GM18867 (cell line): ENCODE measurements around the gene RSBN1.
"Not testable (repeated sequence)": the region's sequence is repeated elsewhere in the genome, so short reads cannot be mapped to it uniquely, and the experiment has no call there.

Experiments
- ATAC-seq: cut with Tn5 transposase; IDR thresholded peaks from one replicate; pipeline ENCODE4 v1.9.1; 2021; ENCODE audit warnings: mild to moderate bottlenecking, moderate library complexity; ENCODE audit not compliant: unreplicated experiment

Gene RSBN1

DNA sequence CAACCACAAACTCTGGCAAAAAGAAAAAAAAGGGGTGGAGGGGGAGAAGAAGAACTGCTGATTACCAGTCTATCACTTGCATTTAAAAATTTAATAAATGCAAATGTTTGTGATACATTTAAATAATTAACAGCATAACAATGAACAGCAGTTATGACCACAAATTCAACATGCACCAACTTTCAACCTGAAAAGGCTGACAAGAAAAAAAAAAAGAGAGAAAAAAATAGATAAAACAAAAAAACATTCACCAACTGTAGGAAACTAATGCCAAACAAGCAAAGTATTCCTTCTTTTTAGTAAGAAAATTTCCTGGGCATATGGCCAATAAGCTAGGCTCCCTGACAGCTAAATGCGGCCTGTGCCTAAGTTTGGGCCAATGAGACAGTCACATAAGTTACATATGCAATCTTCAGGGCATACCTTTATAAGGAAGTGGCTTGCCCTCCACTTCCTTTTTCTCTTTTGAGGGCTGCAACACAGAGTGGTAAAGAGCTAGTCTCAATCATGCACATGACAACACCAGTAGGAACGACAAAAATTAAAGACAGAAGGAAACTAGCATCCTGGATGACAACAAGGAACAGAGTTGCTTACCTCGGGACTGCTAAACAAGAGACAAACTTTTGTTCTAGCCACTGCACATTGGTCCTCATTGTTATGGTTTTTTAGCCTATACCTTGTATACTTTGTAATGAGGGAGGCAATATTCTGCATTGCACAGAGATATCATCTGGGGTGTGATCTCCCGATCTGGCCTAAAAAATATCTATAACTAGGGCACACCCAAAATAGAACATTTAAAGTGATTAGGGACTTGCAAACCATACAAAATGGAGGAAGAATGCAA lies 28.8 kb downstream of the RSBN1 start:
- peak; percentile 78 for ATAC-seq

DNA sequence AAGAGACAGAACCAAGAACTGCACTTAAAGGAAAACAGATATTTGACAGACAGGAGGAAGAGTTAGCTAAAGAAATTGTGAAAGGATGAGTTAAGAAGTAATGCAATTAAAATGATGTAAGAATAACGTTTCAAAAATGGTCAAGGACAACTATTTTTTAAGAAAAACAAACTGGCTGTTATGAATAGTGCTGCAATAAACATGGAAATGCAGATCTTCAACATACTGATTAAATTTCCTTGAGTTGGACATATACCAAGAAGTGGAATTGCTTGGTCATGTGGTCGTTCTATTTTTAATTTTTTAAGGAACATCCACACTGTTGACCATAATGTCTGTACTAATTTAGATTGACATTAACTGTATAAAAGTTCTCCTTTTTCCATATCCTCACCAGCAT lies 29.9 kb downstream of the RSBN1 start:
- ATAC-seq = no peak

DNA sequence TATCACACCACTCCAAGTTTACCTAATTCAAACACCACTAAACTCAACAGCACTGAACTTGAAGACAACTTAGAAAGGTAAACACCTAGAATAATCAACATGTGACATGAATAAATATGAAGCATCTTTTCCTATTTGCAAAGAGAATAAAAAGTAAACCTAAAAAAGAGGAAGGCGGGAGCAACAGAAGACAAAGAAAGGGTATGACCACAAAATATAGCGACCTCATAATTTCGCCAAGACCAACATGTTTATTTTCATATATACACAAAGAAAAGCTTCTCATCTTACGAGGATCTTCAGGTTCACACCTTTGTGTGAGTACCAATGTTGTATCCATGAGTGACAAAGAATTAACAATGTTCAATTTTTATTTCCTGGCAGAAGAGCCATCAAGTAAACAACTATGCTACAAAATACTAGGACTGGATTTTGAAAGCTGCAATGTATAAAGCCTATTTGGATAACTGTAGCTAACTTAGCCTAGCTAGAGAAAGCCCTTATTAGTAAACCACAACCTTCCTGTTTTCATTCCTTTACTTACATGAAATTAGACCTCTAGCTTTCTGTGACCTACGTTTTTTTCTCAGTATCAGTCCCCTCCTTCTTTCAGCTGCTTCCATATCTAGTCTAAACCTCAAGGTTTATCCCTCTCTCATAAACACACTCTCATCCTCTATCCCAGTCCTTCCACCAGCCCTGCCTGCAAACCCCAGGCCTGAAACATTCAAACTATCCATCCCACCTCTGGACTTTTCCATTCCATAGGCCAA lies 31.7 kb downstream of the RSBN1 start:
- ATAC-seq = peak; percentile 38

DNA sequence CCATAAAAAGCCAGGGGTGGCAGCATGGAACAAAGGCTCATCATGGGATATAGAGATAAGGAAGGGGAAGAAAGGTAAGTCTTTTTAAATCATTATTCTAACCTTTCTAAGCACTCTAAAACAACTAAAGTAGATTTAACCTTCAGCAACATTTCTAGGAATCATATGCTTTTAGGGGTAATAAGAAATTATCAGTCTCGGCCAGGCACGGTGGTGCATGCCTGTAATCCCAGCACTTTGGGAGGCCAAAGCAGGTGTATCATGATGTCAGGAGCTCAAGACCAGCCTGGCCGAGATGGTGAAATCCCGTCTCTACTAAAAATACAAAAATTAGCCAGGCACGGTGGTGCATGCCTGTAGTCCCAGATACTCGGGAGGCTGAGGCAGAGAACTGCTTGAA lies 32.7 kb downstream of the RSBN1 start:
- ATAC-seq = no peak

DNA sequence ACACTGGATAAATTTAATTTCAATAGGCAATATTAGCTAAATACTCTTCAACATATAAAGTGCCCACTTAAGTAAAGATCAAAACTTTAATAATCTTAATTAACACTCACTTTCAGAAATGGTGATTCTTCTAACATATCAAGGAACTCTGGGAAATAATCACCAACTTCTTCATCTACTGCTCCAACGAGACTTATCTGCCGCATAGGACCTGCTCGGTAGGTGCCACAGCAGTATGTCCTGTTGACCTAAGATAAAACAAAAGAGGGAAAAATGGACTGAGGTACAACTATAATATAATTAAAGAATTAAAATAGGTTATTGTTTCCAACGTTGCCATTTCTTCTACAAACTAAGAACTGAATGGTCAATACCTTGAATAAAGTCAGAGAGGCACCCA lies 34.7 kb downstream of the RSBN1 start:
- ATAC-seq = no peak

DNA sequence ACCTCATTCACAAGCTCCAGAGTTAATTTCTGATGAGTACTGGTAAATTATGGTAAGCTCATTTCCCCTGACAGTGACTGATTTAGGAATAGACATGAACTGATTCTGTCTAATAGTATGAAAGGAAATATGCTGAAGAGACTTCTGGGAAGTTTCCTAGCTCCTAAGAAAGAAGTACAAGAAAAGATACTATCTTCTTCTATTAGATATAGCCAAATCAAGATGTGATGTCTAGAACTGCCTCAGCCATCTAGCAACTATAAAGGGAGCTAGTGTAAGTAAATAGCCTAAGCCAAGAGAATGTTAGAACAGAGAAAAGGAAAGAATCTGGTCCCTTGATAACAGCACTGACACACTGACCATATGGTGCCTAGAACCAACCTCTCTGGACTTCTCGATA lies 42.2 kb downstream of the RSBN1 start:
- no peak for ATAC-seq

DNA sequence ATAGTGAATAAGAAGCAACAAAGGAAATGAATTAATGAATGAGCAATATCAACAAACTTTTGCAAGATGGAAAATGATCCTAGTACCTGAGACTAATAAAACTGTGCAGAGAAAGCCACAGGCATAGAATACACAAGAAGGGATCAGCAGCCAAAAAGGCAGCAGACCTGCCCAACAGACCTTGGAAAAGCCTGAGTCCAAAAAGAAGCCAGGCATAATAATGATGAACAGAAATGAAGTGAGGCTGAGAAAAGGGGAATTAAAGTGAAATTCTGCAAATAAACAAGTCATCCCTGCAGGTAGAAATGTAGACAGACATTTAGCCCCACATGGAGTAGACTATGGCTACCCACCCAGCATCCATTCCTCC lies 42.7 kb downstream of the RSBN1 start:
- no peak for ATAC-seq

DNA sequence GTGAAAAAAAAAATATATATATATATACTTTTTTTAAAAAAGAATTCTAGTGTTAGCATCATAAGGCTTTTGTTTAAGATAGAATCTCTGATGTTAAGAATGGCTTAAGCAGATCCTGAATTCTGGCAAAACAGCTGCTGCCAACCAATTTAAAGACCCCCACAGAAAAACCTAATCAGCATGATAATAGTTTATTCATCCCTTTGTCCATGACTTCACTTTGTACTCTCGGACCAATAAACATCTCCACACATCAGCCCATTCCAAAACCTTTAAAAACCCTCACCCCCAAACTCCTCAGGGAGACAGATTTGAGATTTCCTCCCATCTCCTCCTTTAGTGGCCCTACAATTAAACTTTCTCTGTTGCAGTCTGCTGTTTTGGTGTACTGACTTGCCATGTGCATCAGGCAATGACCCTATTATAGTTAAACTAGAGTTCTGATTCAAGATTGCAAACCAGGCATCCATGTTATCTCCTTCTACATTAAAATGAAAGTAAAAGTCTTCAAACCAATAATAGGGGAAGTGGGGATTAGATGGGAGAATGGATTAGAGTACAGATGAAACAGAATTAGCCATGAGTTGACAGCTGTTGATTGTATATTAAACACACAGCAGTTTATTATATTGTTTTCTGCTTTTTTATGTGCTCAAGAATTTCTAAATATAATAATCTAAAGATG lies 43.2 kb downstream of the RSBN1 start:
- no peak for ATAC-seq

DNA sequence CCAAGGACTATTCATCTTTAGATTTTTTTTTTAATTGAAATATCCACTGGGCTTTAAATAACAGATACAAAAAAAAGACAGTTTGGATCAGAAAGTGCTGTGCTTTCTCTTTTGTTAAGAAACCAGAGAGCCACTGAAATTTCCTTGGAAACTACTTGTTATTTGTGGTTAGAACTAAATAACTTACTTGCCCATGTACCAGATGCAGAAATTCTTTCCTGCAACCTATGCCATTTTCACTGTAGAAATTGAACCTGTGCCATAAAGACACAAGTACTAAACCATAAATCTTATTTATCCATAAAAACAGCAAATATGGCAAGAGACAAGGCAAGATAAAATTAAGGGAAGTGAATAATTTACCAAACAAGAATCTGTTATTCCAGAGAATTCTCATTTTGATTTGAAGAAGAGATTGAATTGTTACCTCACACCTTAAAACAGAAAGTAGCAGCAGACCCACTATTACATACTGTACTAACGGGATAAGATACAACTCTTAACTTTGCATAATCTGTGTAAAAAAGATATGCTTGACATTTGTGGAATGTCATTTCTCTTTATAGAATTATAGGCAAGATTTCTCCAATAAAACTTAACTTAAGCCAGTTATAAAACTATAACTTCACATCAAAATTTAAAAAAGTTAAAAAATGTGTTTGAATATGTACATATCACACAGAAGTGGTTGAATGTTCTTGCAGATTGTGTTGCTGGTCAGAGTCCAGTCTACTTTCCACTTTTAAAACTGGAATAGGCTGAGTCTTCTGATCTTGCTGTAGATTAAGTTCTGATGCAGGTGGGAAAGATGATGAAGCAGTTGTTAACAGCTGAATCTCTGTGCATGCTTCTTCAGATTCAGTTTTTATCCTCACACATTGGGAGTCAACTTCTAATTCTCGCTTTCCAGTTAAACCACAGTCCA lies 46.7 kb downstream of the RSBN1 start:
- no peak for ATAC-seq

DNA sequence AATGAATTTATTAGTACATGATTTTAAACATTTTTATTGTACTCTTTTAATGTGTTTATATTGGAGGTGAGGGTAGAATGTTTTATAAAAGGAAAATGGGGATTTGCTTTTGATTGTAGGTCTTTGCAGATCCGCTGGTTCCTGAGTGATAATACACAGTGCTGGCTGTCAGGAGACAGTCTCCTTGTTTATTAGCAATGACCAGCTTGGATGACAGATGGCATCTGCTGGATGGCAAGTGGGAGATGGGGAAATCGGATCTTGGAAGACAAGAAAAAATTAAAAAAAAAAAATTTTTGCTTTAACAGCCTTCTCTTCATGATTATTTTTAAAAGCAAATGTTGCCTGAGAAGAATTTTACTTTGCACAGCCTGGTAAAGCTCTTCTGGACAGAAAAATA lies 48.6 kb downstream of the RSBN1 start:
- ATAC-seq = no peak

DNA sequence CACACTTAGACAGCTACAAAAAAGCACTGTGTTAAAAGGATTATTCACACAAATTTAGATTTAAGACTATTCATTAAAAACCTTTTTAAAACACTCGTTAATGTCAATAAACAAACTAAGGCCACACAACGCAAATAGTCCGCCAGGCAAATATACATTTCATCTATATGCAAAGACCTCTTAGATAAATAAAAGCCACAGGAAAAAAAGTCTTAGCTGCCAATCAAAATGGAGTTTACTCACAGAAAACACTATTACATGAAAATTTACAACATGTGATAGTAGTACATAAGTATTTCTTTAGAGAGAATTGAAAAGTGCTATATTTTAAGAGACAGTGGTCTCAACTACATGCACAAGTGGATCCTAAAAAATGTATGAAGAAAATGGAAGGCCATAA lies 50.3 kb downstream of the RSBN1 start:
- ATAC-seq = no peak

DNA sequence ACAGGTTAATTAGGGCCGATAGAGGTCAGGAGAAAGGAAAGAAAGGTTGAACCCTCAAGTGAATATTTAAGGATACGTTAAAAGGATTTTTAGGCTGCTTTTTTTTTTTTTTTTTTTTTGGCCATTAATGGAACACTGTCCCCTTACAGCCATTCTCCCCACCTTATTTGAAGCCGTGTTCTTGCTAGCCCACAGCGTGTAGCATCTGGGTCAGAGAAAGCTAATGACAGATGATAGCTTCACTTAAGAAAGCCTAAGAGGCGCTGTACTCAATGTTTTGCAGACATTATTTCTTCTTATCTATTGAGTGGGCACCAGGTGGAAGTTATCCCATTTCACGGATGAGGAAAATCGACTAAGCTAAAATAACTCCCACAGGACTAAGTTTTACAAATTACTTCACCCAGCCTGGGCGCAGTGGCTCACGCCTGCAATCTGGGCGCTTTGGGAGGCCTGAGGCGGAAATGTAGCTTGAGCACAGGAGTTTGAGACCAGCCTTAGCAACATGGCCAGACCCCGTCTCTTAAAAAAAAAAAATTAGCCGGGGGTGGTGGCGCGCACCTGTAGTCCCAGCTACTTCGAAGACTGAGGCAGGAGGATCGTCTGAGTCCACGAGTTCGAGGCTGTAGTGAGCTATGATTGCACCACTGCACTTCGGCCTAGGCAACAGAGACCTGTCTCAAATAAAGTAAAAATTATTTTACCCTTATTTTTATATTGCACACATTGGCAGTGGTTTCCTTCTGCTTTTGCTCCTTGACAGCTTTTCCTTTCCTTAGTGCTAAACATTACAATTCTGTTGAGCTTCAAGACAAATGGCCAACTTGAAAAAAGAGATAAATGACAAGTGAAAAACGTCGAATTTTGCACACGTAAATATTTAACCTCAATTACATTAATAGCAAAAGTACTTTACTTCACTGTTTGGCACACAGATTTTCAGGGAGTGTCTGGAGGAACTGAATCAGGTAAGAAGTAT lies 51.9 kb downstream of the RSBN1 start:
- no peak for ATAC-seq

DNA sequence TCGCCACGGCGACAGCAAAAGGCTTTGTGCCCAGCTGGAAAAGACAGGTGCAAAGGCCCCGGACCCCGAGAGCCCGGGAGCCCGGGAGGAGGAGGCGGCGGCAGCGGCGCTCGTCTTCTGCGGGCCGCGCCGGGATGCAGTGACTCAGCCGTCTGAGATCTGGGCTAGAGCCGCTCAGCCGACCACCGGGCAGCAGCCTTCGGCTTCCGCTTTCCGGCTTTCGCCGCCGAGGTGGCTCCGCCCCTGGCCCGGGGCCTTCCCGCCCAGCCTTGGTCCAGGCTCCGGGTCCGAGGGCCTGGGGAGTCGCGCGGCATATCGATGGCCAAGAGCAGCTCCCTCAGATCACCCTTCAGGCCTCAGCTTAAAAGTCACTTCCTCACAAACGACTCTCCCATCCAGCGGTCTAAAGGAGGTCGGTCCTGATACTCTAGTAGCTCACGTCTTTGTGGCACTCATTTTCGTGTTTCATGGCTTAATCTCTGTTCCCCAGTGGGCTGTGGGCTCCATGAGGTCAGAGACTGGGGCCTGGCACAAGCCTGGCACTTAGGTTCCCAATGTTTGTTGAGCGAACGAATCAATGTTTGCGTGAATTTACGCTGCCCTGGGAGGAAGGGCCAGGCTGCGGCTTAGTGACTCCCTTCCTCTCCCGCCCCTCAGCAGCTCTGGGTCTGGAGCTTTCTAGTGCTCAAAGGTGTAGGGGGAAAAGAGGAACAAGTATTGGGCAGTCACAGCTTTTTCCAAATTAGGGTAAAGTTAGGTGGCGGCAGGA lies 52.8 kb downstream of the RSBN1 start, which contains the start of gene PHTF1:
Gene PHTF1 (minus strand): TSS at position 154 of the 769 bp plus-strand sequence. CDS start 783 bp downstream, outside the sequence.
- ATAC-seq = peak; percentile 83

DNA sequence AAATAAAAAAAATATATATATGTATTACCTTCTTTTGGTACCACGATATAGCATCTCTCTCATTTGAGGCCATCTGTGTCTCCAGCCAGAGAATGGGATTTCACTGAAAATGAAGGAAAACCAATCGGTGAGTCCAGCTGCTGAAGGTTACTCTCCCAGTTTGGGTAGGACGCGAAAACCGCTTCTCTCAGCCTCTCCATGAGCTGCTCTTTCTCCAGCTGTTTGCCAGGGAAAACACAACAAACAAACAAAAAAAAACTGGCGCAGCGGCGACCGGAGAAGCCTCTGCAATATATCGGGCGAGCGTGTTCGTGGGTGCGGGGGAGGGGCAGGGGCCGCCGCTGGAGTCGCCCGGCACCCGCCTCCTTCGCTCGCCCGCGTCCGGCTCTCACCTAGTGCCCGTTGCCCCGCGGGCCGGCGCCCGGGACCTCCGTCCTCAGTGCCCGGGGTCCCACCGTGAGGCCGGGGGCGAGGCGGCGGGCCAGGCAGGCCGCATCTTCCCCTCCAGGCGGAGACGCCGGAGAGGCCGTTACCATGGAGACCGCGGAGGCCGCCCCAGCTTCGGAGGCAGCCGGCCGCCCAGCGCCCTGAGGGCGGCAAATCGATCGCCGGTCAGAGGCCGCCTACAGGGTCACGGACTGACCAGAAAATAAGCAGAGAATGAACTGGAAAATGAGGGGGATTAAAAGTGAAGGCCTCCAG lies 53.5 kb downstream of the RSBN1 start:
- ATAC-seq = peak; percentile 64

DNA sequence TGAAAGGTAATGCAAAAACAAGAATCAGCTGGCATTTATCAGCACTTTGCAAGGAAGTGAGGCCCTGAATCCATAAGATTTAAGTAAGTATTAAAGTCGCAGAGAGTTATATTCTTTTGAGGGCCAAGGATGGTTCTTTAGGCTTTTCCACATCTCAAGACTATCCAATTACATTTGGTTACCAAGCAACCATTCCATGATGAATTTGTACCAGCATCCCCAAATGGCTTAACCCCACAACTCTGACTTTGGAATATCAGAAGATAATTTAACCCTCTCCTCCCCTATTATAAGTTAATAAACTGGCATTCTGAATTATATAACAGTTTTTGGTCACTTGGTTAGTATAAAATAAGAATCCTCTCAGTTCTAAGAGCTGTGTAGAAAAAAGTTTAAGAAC lies 55.8 kb downstream of the RSBN1 start:
- no peak for ATAC-seq

DNA sequence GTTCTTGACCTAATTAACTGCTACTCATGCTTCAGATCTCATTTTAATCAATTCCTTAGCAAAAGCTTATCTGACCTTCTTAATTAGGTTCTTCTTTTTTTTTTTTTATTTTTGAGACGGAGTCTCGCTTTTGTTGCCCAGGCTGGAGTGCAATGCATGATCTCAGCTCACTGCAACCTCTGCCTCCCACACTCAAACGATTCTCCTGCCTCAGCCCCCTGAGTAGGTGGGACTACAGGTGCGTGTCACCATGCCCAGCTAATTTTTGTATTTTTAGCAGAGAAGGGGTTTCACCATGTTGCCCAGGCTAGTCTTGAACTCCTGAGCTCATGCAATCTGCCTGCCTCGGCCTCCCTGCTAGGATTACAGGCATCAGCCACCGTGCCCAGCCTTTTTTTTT lies 58.9 kb downstream of the RSBN1 start:
- not testable (repeated sequence) for ATAC-seq

DNA sequence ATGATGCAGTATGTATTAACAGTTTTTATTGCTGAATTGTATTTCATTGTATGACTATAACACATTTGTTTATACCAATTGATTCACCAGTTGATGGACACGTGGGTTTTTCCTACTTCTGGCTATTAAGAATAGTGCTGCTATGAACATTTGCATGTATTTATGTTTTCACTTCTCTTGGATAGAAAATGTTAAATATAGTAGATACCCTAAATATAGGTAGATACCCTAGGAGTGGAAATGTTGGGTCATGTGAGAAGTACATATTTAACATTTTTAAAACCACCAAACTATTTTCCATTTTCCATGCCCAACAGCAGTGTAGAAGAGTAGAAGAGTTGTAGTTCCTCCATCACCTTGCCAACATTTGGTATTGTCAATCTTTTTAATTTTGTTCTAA lies 60.8 kb downstream of the RSBN1 start:
- no peak for ATAC-seq

DNA sequence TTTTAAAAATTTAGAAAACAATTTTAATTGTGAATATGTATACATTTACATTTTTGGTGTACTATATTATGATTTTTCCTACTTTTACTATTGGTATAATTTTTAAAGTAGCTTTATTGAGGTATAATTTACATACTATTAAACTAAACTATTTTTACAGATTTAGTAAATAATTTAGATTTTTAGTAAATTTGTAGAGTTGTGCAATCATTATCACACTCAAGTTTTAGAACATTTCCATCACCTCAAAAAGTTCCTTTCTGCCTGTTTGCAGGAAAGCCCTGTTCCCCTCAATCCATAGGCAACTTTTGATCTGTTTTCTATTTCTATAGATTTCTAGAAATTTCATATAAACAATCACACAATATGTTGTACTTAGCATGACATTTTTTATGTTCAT lies 61.2 kb downstream of the RSBN1 start:
- no peak for ATAC-seq
